H1 (cell line): ENCODE results near the gene FGD4. TPM values are rescaled to one million over a fixed set of nuclear protein-coding genes. Genes with fewer than 3 reads are reported as not detected.

Source experiments
- ASH2L ChIP-seq: fragments of 200-600, 300-600 bp; sonication (generic); IDR thresholded peaks from one replicate; pipeline ENCODE4 v1.7.1; 2017; ENCODE audit warnings: low read length
- BRCA1 ChIP-seq: IDR thresholded peaks from 2 replicates; pipeline ENCODE4 v1.6.1; 2012; ENCODE audit warnings: low read depth, low read length, improper control_type of control experiment
- CEBPB ChIP-seq: IDR thresholded peaks from 2 replicates; pipeline ENCODE4 v1.6.1; 2012; ENCODE audit warnings: low read depth, low read length
- CREB1 ChIP-seq: IDR thresholded peaks from 2 replicates; pipeline ENCODE4 v1.6.1; 2012; ENCODE audit warnings: inconsistent platforms
- CTCF ChIP-seq, 3 experiments: IDR thresholded peaks; 1 replicate in 2 of 3; 2 replicates in 1 of 3; pipeline versions ENCODE4 v1.5.1 to v1.6.1; 2011; ENCODE audit warnings: low read length in 3 of 3, mild to moderate bottlenecking in 3 of 3, inconsistent platforms in 2 of 3, low read depth in 1 of 3, moderate library complexity in 1 of 3; ENCODE audit not compliant: insufficient read depth in 1 of 3; ENCODE audit errors: control extremely low read depth in 1 of 3
- E2F6 ChIP-seq: IDR thresholded peaks from 2 replicates; pipeline ENCODE4 v1.6.1; 2012; ENCODE audit warnings: inconsistent platforms
- GABPA ChIP-seq: IDR thresholded peaks from 2 replicates; pipeline ENCODE4 v1.6.1; 2011; ENCODE audit warnings: mild to moderate bottlenecking, low read length, moderate library complexity, borderline replicate concordance; ENCODE audit not compliant: insufficient read depth
- JUN ChIP-seq: IDR thresholded peaks from 2 replicates; pipeline ENCODE4 v1.6.1; 2011; ENCODE audit warnings: low read depth, mild to moderate bottlenecking, improper control_type of control experiment, low read length
- KDM4A ChIP-seq: IDR thresholded peaks from one replicate; pipeline ENCODE4 v1.7.1; 2012; ENCODE audit warnings: low read depth, mild to moderate bottlenecking, moderate library complexity, low read length, inconsistent platforms; ENCODE audit not compliant: severe bottlenecking
- MAFK ChIP-seq: IDR thresholded peaks from 2 replicates; pipeline ENCODE4 v1.6.1; 2012; ENCODE audit warnings: low read depth, mild to moderate bottlenecking, improper control_type of control experiment, low read length
- POLR2A ChIP-seq, 2 experiments: IDR thresholded peaks; 1 replicate in 1 of 2; 2 replicates in 1 of 2; pipeline ENCODE4 v1.6.1; 2011; ENCODE audit warnings: low read depth in 2 of 2, low read length in 2 of 2, mild to moderate bottlenecking in 2 of 2; ENCODE audit errors: control extremely low read depth in 1 of 2
- RAD21 ChIP-seq, 2 experiments: IDR thresholded peaks in 1 of 2; conservative IDR thresholded peaks in 1 of 2; 2 replicates each; pipeline ENCODE4 v1.6.1; 2011; ENCODE audit warnings: low read depth in 2 of 2, low read length in 2 of 2, improper control_type of control experiment in 1 of 2, inconsistent platforms in 1 of 2, mild to moderate bottlenecking in 1 of 2, moderate library complexity in 1 of 2
- SIN3A ChIP-seq, 2 experiments: IDR thresholded peaks in 1 of 2; conservative IDR thresholded peaks in 1 of 2; 2 replicates each; pipeline ENCODE4 v1.6.1; 2011 to 2012; ENCODE audit warnings: low read length in 2 of 2, improper control_type of control experiment in 1 of 2, low read depth in 1 of 2, mild to moderate bottlenecking in 1 of 2
- SIX5 ChIP-seq: IDR thresholded peaks from 2 replicates; pipeline ENCODE4 v1.6.1; 2011; ENCODE audit warnings: mild to moderate bottlenecking, low read depth, low read length
- SP1 ChIP-seq: IDR thresholded peaks from 2 replicates; pipeline ENCODE4 v1.6.1; 2011; ENCODE audit warnings: low read depth, low read length
- SRF ChIP-seq: IDR thresholded peaks from 2 replicates; pipeline ENCODE4 v1.6.1; 2011; ENCODE audit warnings: mild to moderate bottlenecking, low read depth, low read length, moderate library complexity
- TCF12 ChIP-seq: IDR thresholded peaks from 2 replicates; pipeline ENCODE4 v1.6.1; 2011; ENCODE audit warnings: low read depth, mild to moderate bottlenecking, low read length
- TEAD4 ChIP-seq: IDR thresholded peaks from 2 replicates; pipeline ENCODE4 v1.6.1; 2012; ENCODE audit warnings: low read depth, low read length, inconsistent platforms, mixed read lengths
- ZNF274 ChIP-seq: IDR thresholded peaks from 2 replicates; pipeline ENCODE4 v1.7.0; 2012; ENCODE audit warnings: low read length, borderline replicate concordance; ENCODE audit errors: extremely low read depth
- polyA plus RNA-seq, 7 experiments: library from polyadenylated mRNA; depleted of rRNA in 3 of 7; stranded (reverse) in 5 of 7; unstranded in 2 of 7; fragments of >200 nt in 5 of 7; fragments of 200-250 nt in 2 of 7; gene quantifications; 1 replicate in 5 of 7; 2 replicates in 1 of 7; 4 replicates in 1 of 7; pipeline versions ENCODE4 v1.2.1 to v1.2.3, GENCODE V29; 2011 to 2013; ENCODE audit warnings: missing spikeins in 2 of 7, mixed read lengths in 2 of 7
- total RNA-seq: library from RNA; stranded (reverse); fragmentation: NEBNext Ultra II Directional; extraction: Animal tissue kit (Norgen Biotek cat#: 25700); gene quantifications from 2 replicates; pipeline ENCODE4 v1.2.1, GENCODE V29; 2021
- TF ChIP-seq, protein P1 (sequence below): IDR thresholded peaks from 2 replicates; pipeline ENCODE4 v1.6.1; 2012; ENCODE audit warnings: inconsistent platforms

Gene FGD4
- total and polyA plus RNA-seq, 2 of the 8 experiments (the other 6 are each of a cell fraction or from before 2014, with no cell fraction given): 8.5 to 48.2 TPM

GRCh38 chr12:32501835-32502333 is 102.5 kb downstream of the FGD4 start (continued):
- TF ChIP-seq ZNF274 (no peak), CTCF (IDR thresholded peaks at IDR 0.05; ENCODE audit: control extremely low read depth in 1 of 3, insufficient read depth in 1 of 3, low read depth in 1 of 3, low read length in 3 of 3) (no peak), RAD21 (IDR thresholded peaks at IDR 0.05 in 1 of 2, conservative IDR thresholded peaks at IDR 0.05 in 1 of 2; ENCODE audit: low read depth in 2 of 2, low read length in 2 of 2) (no peak; a peak in 1 of 4 replicates), POLR2A (IDR thresholded peaks at IDR 0.05; ENCODE audit: control extremely low read depth in 1 of 2, low read depth in 2 of 2, low read length in 2 of 2) (peak in 1 of 2 experiments; percentile 50; a peak in 1 of 3 replicates), SIX5 (no peak), BRCA1 (no peak), TCF12 (peak; percentile 83; the same call in 1 of the 2 replicates), CREB1 (0 out of 2 replicates have a peak, but pooled peaks have one; percentile 12), SIN3A (conservative IDR thresholded peaks at IDR 0.05 in 1 of 2, IDR thresholded peaks at IDR 0.05 in 1 of 2; ENCODE audit: low read depth in 1 of 2, low read length in 2 of 2) (peak in 1 of 2 experiments; percentile 70; a peak in 1 of 4 replicates), SP1 (peak; percentile 68), CEBPB (peak; percentile 94), KDM4A (no peak), E2F6 (peak; percentile 19; the same call in 1 of the 2 replicates), TEAD4 (peak; percentile 84), JUN (no peak), GABPA (no peak), SRF (peak; percentile 53; the same call in 1 of the 2 replicates), MAFK (no peak), ASH2L (peak; percentile 48)
- TF ChIP-seq, protein P1, sequence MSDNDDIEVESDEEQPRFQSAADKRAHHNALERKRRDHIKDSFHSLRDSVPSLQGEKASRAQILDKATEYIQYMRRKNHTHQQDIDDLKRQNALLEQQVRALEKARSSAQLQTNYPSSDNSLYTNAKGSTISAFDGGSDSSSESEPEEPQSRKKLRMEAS: peak; percentile 63
